B cell (primary cell): ENCODE results near the gene MAMDC4. TPM values are rescaled to one million over a fixed set of nuclear protein-coding genes. Genes with fewer than 3 reads are reported as not detected.
A peak's percentile ranks its signal among the peaks of the same experiment; 100 is the strongest.

Source experiments
- ATAC-seq: fragments of 200-7000 bp; cut with Tn5 transposase; one replicate; pipeline ENCODE4 v1.10.0; 2021; ENCODE audit warnings: low read depth, mild to moderate bottlenecking, moderate number of reproducible peaks, moderate library complexity
- CTCF ChIA-PET: fragments of 350-600 bp; sonication (Branson Sonifier 250); formaldehyde crosslinking; loops from one replicate; lab custom pipeline; 2021; ENCODE audit warnings: antibody characterized with exemption, inconsistent platforms; lab: Charles Lee
- POLR2A ChIA-PET: fragments of 350-600 bp; sonication (Branson Sonifier 250); formaldehyde crosslinking; loops from one replicate; lab custom pipeline; 2021; ENCODE audit warnings: antibody characterized with exemption; lab: Charles Lee
- DNase-seq: peaks from one replicate; pipeline ENCODE4 v3.0.0; 2013
- H2AFZ ChIP-seq: 2 replicates; pipeline ENCODE4 v1.6.1; 2012; ENCODE audit warnings: mild to moderate bottlenecking, low read depth, low read length; ENCODE audit not compliant: insufficient read depth, poor library complexity, severe bottlenecking
- H3K27ac ChIP-seq, 2 donors: 1 replicate in 1 of 2; 2 replicates in 1 of 2; pipeline ENCODE4 v1.5.1; 2012 to 2013; ENCODE audit warnings: low read length in 2 of 2, mild to moderate bottlenecking in 2 of 2, moderate library complexity in 1 of 2
- H3K27me3 ChIP-seq, 4 experiments: fragments of 200-600 bp in 1 of 4; sonication (generic) in 1 of 4; replicated peaks in 1 of 4; 1 replicate in 2 of 4; 2 replicates in 2 of 4; pipeline versions ENCODE4 v1.6.1 to v1.7.0; 2013 to 2016; ENCODE audit warnings: low read length in 3 of 4, mild to moderate bottlenecking in 2 of 4, mixed read lengths in 1 of 4, moderate library complexity in 1 of 4; ENCODE audit not compliant: insufficient read depth in 4 of 4, control insufficient read depth in 3 of 4; ENCODE audit errors: control extremely low read depth in 1 of 4
- H3K36me3 ChIP-seq, 2 experiments: replicated peaks in 1 of 2; 1 replicate in 1 of 2; 2 replicates in 1 of 2; pipeline versions ENCODE4 v1.6.1 to v1.7.1; 2013; ENCODE audit warnings: low read length in 1 of 2; ENCODE audit not compliant: insufficient read depth in 2 of 2, control insufficient read depth in 1 of 2; ENCODE audit errors: control extremely low read depth in 1 of 2, extremely low read depth in 1 of 2
- H3K4me1 ChIP-seq, 2 donors: fragments of 200-600 bp in 1 of 2; sonication (generic) in 1 of 2; 1 replicate in 1 of 2; 2 replicates in 1 of 2; pipeline versions ENCODE4 v1.5.1 to v1.6.1; 2013 to 2017; ENCODE audit warnings: low read length in 2 of 2; ENCODE audit not compliant: control insufficient read depth in 2 of 2, insufficient read depth in 2 of 2
- H3K4me2 ChIP-seq: replicated peaks from 2 replicates; pipeline ENCODE3; 2012; ENCODE audit warnings: mild to moderate bottlenecking, low read depth, low read length; ENCODE audit not compliant: poor library complexity, severe bottlenecking
- H3K4me3 ChIP-seq, 5 experiments: fragments of 200-600 bp in 1 of 5; sonication (generic) in 1 of 5; 1 replicate in 3 of 5; 2 replicates in 2 of 5; pipeline versions ENCODE4 v1.5.1 to v1.7.0; 2011 to 2016; ENCODE audit warnings: low read length in 4 of 5, mild to moderate bottlenecking in 4 of 5, low read depth in 2 of 5, control low read depth in 1 of 5, moderate library complexity in 1 of 5; ENCODE audit not compliant: insufficient read depth in 1 of 5; ENCODE audit errors: control extremely low read depth in 1 of 5, extremely low read depth in 1 of 5
- H3K79me2 ChIP-seq: fragments of 200-600 bp; sonication (generic); one replicate; pipeline ENCODE4 v1.6.0; 2016; ENCODE audit warnings: low read length; ENCODE audit not compliant: control insufficient read depth, insufficient read depth
- H3K9ac ChIP-seq: fragments of 200-600 bp; sonication (generic); 2 replicates; pipeline ENCODE4 v1.6.1; 2017; ENCODE audit warnings: mild to moderate bottlenecking, low read length, moderate library complexity
- H3K9me3 ChIP-seq, 3 donors: one replicate each; pipeline versions ENCODE4 v1.6.1 to v1.7.1; 2013; ENCODE audit warnings: low read length in 2 of 3; ENCODE audit not compliant: control insufficient read depth in 2 of 3, insufficient read depth in 1 of 3; ENCODE audit errors: control extremely low read depth in 1 of 3
- H4K20me1 ChIP-seq: 2 replicates; pipeline ENCODE4 v1.6.0; 2012; ENCODE audit warnings: mild to moderate bottlenecking, low read length; ENCODE audit not compliant: insufficient read depth, control insufficient read depth, poor library complexity, severe bottlenecking
- H3K27ac Mint-ChIP-seq: one replicate; pipeline ENCODE4 v1.8.0; 2021; ENCODE audit warnings: mixed read lengths
- H3K27me3 Mint-ChIP-seq: one replicate; pipeline ENCODE4 v1.8.0; 2021; ENCODE audit warnings: mixed read lengths
- H3K4me1 Mint-ChIP-seq: one replicate; pipeline ENCODE4 v1.8.0; 2021; ENCODE audit warnings: mixed read lengths
- H3K4me3 Mint-ChIP-seq: one replicate; pipeline ENCODE4 v1.8.0; 2021; ENCODE audit warnings: mixed read lengths
- H3K9me3 Mint-ChIP-seq: one replicate; pipeline ENCODE4 v1.8.0; 2022; ENCODE audit warnings: mixed read lengths; ENCODE audit not compliant: insufficient read depth
- EZH2 ChIP-seq: IDR thresholded peaks from 2 replicates; pipeline ENCODE4 v1.6.1; 2012; ENCODE audit warnings: borderline replicate concordance, low read depth, mild to moderate bottlenecking, moderate library complexity, low read length; ENCODE audit not compliant: insufficient read depth, poor library complexity, severe bottlenecking
- WGBS: methylation state at CpG from one replicate; pipeline ENCODE4 v1.1.5; 2013; ENCODE audit warnings: missing lambda C conversion rate; ENCODE audit not compliant: insufficient coverage; 5-methylcytosine and 5-hydroxymethylcytosine counted together
- intact Hi-C: fragments of 100-400 bp; cut with micrococcal nuclease; formaldehyde crosslinking; loops from one replicate; pipeline ENCODE4 v1.10.0; 2022
- polyA plus RNA-seq: library from polyadenylated mRNA; depleted of rRNA; stranded (reverse); fragments of >200 nt; gene quantifications from 2 replicates; pipeline ENCODE4 v1.2.3, GENCODE V29; 2012
- total RNA-seq, 2 donors: library from RNA; stranded (reverse); fragments of 120-200 nt in 1 of 2; gene quantifications; 1 replicate in 1 of 2; 2 replicates in 1 of 2; pipeline versions ENCODE4 v1.2.3 to v1.2.4, GENCODE V29; 2013 to 2022
- TF ChIP-seq, protein P1 (sequence below): fragments of 200-600 bp; IDR thresholded peaks from one replicate; pipeline ENCODE4 v1.8.0; 2022; ENCODE audit warnings: antibody characterized with exemption, mild to moderate bottlenecking

MAMDC4 gene
- total and polyA plus RNA-seq, 2 donors (not counting 1 experiment from before 2014, with no cell fraction given) = 5.4 to 6.8 TPM

DNA sequence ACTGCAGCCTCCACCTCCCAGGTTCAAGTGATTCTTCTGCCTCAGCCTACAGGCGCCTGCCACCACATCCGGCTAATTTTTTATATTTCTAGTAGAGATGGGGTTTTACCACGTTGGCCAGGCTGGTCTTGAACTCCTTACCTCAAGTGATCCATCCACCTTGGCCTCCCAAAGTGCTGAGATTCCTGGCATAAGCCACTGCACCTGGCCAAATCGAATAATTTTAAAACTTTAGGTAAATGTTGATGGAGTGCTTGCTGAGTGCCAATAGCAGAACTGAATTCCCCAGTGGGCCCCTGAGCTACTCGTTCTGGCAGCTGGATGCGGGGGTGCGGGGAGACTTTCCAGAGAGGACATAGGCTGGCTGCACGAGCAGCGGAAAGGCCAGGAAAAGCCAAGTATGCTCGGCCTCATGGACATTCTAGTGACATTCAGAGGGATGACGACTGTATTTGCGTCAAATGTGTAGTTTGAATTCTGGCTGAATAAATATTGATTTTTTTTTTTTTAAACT lies 51.0 kb downstream of the MAMDC4 start:
- Histone ChIP-seq H3K9ac (no peak overlapping the region), H3K4me3 (no peak overlapping the region), H2AFZ (no peak overlapping the region), H3K27me3 (no peaks in the 10 kb centered on the region), H3K9me3 (no peaks in the 10 kb centered on the region), H3K36me3 (peaks cover 0 to 58% of the 10 kb centered on the region in 2 experiments), H3K79me2 (peaks cover 71% of the 10 kb centered on the region), H3K4me1 (peaks cover 24 to 38% of the 10 kb centered on the region in 2 donors), H3K27ac (peak overlapping the region; percentile 90 to 96), H3K4me2 (peak overlapping the region; percentile 79), H4K20me1 (peaks cover 36% of the 10 kb centered on the region)
- WGBS = 93% methylated on average over 8 of the region's 12 CpGs
- H3K4me3 Mint-ChIP-seq = no peak overlapping the region
- H3K27ac Mint-ChIP-seq = peak overlapping the region; percentile 75
- H3K27me3 Mint-ChIP-seq = no peaks in the 10 kb centered on the region
- TF ChIP-seq, protein P1, sequence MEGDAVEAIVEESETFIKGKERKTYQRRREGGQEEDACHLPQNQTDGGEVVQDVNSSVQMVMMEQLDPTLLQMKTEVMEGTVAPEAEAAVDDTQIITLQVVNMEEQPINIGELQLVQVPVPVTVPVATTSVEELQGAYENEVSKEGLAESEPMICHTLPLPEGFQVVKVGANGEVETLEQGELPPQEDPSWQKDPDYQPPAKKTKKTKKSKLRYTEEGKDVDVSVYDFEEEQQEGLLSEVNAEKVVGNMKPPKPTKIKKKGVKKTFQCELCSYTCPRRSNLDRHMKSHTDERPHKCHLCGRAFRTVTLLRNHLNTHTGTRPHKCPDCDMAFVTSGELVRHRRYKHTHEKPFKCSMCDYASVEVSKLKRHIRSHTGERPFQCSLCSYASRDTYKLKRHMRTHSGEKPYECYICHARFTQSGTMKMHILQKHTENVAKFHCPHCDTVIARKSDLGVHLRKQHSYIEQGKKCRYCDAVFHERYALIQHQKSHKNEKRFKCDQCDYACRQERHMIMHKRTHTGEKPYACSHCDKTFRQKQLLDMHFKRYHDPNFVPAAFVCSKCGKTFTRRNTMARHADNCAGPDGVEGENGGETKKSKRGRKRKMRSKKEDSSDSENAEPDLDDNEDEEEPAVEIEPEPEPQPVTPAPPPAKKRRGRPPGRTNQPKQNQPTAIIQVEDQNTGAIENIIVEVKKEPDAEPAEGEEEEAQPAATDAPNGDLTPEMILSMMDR = no peak
- TF ChIP-seq EZH2 = no peak
- intact Hi-C loops = loop anchor here (5.0 kb wide), 1 partner anchor 56 kb away; the partner anchor contains the start of gene PHPT1
- no peak for DNase-seq
- POLR2A ChIA-PET = interaction anchor here (1.4 to 3.2 kb wide), 2 partner anchors 13 to 17 kb away, joined by 7 to 23 read pairs; partner anchors contain the start of gene TRAF2
- no peak for ATAC-seq
- no peaks in the 10 kb centered on the region for H3K9me3 Mint-ChIP-seq
- CTCF ChIA-PET = interaction anchor here (0.6 to 1.8 kb wide), 5 partner anchors 22 to 432 kb away, joined by 3 to 8 read pairs (median 4); partner anchors contain the start of gene AJM1
- peaks cover 45% of the 10 kb centered on the region for H3K4me1 Mint-ChIP-seq

DNA sequence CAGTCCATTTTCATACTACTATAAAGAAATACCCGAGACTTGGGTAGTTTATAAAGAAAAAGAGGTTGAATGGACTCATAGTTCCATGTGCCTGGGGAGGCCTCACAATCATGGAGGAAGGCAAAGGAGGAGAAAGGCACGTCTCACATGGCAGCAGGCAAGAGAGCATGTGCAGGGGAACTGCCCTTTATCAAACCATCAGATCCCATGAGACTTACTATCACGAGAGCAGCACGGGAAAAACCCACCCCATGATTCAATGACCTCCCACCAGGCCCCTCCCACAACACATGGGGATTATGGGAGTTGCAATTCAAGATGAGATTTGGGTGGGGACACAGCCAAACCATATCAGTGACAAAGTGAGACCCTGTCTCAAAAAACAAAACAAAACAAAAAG lies 54.1 kb downstream of the MAMDC4 start:
- peaks cover 21 to 25% of the 10 kb centered on the region in 2 donors for H3K4me1 ChIP-seq
- H3K9me3 ChIP-seq = no peaks in the 10 kb centered on the region
- peaks cover 46% of the 10 kb centered on the region for H3K79me2 ChIP-seq
- no peak for DNase-seq
- H3K27me3 Mint-ChIP-seq = no peaks in the 10 kb centered on the region
- CTCF ChIA-PET = no interaction called here
- H3K27ac Mint-ChIP-seq = peak overlapping the region; percentile 56
- H4K20me1 ChIP-seq = peaks cover 23% of the 10 kb centered on the region
- intact Hi-C loops = no loop called here
- no peak overlapping the region for H3K27ac ChIP-seq
- H2AFZ ChIP-seq = no peak overlapping the region
- ATAC-seq = no peak
- no peaks in the 10 kb centered on the region for H3K27me3 ChIP-seq
- TF ChIP-seq, protein P1 = no peak
- TF ChIP-seq EZH2 = no peak
- H3K9ac ChIP-seq = no peak overlapping the region
- POLR2A ChIA-PET = no interaction called here
- H3K4me1 Mint-ChIP-seq = peaks cover 32% of the 10 kb centered on the region
- H3K4me3 Mint-ChIP-seq = no peak overlapping the region
- WGBS = no CpG with 5 or more reads among the region's 4 CpGs
- no peak overlapping the region for H3K4me2 ChIP-seq
- H3K9me3 Mint-ChIP-seq = no peaks in the 10 kb centered on the region
- H3K36me3 ChIP-seq = peaks cover 0 to 54% of the 10 kb centered on the region in 2 experiments
- H3K4me3 ChIP-seq = no peak overlapping the region
